A673 (cell line): ENCODE results near the gene RSPRY1. TPM values are rescaled to one million over a fixed set of nuclear protein-coding genes. Genes with fewer than 3 reads are reported as not detected.

Experiments used
- BruUV-seq: library from RNA; stranded (reverse); fragments of 400-500 nt; replicated peaks from 2 replicates; lab custom pipeline; 2021; lab: Mats Ljungman, UMichigan
- CTCF ChIA-PET: fragments of 300-600 bp; sonication (Branson Sonifier 250); formaldehyde crosslinking; loops from one replicate; lab custom pipeline; 2022; ENCODE audit warnings: antibody characterized with exemption; lab: Charles Lee
- POLR2A ChIA-PET: fragments of 300-600 bp; sonication (Branson Sonifier 250); formaldehyde crosslinking; loops from one replicate; lab custom pipeline; 2022; ENCODE audit warnings: antibody characterized with exemption; ENCODE audit not compliant: low non-redundant PET; lab: Charles Lee
- DNase-seq: peaks from one replicate; pipeline ENCODE4 v3.0.0-alpha.2; 2015; ENCODE audit warnings: low spot score
- H3K27ac ChIP-seq: fragments of 200-600 bp; sonication (generic); 2 replicates; pipeline ENCODE4 v1.5.1; 2016; ENCODE audit warnings: mixed run types, low read depth, mild to moderate bottlenecking, mixed read lengths, antibody characterized with exemption, low read length; ENCODE audit not compliant: poor library complexity, severe bottlenecking
- H3K27me3 ChIP-seq: fragments of 200-600 bp; sonication (generic); replicated peaks from 2 replicates; pipeline ENCODE4 v1.6.1; 2017; ENCODE audit warnings: mixed run types, low read depth, mild to moderate bottlenecking, mixed read lengths, antibody characterized with exemption, low read length; ENCODE audit not compliant: insufficient read depth, poor library complexity
- H3K36me3 ChIP-seq: fragments of 200-600 bp; sonication (generic); 2 replicates; pipeline ENCODE4 v1.6.1; 2016; ENCODE audit warnings: mixed run types, mild to moderate bottlenecking, mixed read lengths, antibody characterized with exemption, low read length; ENCODE audit not compliant: insufficient read depth, poor library complexity, severe bottlenecking
- H3K4me1 ChIP-seq: fragments of 200-600 bp; sonication (generic); 2 replicates; pipeline ENCODE4 v1.6.1; 2017; ENCODE audit warnings: mixed run types, mild to moderate bottlenecking, mixed read lengths, antibody characterized with exemption, low read length; ENCODE audit not compliant: insufficient read depth, poor library complexity, severe bottlenecking
- H3K4me3 ChIP-seq: fragments of 200-600 bp; sonication (generic); 2 replicates; pipeline ENCODE4 v1.5.1; 2016; ENCODE audit warnings: low read depth, mixed run types, mild to moderate bottlenecking, mixed read lengths, low read length; ENCODE audit not compliant: poor library complexity, severe bottlenecking
- H3K9me3 ChIP-seq: fragments of 200-600 bp; sonication (generic); 2 replicates; pipeline ENCODE4 v1.6.1; 2016; ENCODE audit warnings: mixed run types, low read depth, mild to moderate bottlenecking, mixed read lengths, antibody characterized with exemption, low read length; ENCODE audit not compliant: poor library complexity, severe bottlenecking
- EZH2 ChIP-seq: fragments of 200-600 bp; sonication (generic); IDR thresholded peaks from 2 replicates; pipeline ENCODE4 v1.6.1; 2017; ENCODE audit warnings: borderline replicate concordance, low read depth, mild to moderate bottlenecking, mixed read lengths, antibody characterized with exemption, low read length; ENCODE audit not compliant: poor library complexity, severe bottlenecking
- intact Hi-C: fragments of 100-400 bp; cut with micrococcal nuclease; formaldehyde crosslinking; loops from one replicate; pipeline ENCODE4 v1.10.0; 2022; ENCODE audit not compliant: unreplicated experiment
- total RNA-seq: library from RNA; stranded (reverse); gene quantifications from 2 replicates; pipeline ENCODE4 v1.2.3, GENCODE V29; 2021
- TF ChIP-seq, protein P1 (sequence below): fragments of 300-800, 200-600 bp; sonication (generic); conservative IDR thresholded peaks from 2 replicates; pipeline ENCODE4 v1.5.1; 2017; ENCODE audit warnings: low read depth, mild to moderate bottlenecking, antibody characterized with exemption, low read length, moderate library complexity, mixed read lengths

RSPRY1 gene
- total RNA-seq, 1 experiment from 2014 or later = 45.6 TPM

DNA sequence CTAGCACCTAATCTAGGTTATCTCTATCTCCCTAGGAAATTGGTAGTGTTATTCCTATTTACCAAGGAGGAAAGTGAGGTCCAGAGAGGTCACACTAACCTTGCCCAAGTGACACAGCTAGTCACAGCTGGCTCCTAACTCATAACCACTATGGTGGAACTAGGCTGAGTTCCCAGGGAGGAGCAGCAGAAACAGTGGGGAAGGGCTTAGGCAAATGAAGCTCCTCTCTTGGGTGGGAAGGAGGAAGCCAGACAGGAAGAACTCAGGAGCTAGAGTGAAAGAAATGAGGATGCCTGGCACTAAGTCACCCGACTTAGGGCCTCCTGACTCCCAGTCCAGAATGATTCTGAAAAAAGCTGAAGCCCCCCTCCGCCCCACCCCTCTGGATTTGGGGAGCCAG is 34.8 kb upstream of the RSPRY1 start:
- no TSS peak for BruUV-seq
- no peaks in the 10 kb centered on the region for H3K9me3 ChIP-seq
- CTCF ChIA-PET = interaction anchor here (1.2 kb wide), 1 partner anchor 59 kb away, joined by 4 read pairs; the partner anchor contains the start of gene CPNE2
- no peak overlapping the region for H3K4me3 ChIP-seq
- peak overlapping the region; percentile 72 for H3K27ac ChIP-seq
- DNase-seq = peak; percentile 60
- H3K36me3 ChIP-seq = peaks cover 38% of the 10 kb centered on the region
- H3K27me3 ChIP-seq = no peaks in the 10 kb centered on the region
- intact Hi-C loops = no loop called here
- POLR2A ChIA-PET = no interaction called here
- TF ChIP-seq EZH2 = no peak
- TF ChIP-seq, protein P1, sequence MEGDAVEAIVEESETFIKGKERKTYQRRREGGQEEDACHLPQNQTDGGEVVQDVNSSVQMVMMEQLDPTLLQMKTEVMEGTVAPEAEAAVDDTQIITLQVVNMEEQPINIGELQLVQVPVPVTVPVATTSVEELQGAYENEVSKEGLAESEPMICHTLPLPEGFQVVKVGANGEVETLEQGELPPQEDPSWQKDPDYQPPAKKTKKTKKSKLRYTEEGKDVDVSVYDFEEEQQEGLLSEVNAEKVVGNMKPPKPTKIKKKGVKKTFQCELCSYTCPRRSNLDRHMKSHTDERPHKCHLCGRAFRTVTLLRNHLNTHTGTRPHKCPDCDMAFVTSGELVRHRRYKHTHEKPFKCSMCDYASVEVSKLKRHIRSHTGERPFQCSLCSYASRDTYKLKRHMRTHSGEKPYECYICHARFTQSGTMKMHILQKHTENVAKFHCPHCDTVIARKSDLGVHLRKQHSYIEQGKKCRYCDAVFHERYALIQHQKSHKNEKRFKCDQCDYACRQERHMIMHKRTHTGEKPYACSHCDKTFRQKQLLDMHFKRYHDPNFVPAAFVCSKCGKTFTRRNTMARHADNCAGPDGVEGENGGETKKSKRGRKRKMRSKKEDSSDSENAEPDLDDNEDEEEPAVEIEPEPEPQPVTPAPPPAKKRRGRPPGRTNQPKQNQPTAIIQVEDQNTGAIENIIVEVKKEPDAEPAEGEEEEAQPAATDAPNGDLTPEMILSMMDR = no peak
- H3K4me1 ChIP-seq = peaks cover 61% of the 10 kb centered on the region

DNA sequence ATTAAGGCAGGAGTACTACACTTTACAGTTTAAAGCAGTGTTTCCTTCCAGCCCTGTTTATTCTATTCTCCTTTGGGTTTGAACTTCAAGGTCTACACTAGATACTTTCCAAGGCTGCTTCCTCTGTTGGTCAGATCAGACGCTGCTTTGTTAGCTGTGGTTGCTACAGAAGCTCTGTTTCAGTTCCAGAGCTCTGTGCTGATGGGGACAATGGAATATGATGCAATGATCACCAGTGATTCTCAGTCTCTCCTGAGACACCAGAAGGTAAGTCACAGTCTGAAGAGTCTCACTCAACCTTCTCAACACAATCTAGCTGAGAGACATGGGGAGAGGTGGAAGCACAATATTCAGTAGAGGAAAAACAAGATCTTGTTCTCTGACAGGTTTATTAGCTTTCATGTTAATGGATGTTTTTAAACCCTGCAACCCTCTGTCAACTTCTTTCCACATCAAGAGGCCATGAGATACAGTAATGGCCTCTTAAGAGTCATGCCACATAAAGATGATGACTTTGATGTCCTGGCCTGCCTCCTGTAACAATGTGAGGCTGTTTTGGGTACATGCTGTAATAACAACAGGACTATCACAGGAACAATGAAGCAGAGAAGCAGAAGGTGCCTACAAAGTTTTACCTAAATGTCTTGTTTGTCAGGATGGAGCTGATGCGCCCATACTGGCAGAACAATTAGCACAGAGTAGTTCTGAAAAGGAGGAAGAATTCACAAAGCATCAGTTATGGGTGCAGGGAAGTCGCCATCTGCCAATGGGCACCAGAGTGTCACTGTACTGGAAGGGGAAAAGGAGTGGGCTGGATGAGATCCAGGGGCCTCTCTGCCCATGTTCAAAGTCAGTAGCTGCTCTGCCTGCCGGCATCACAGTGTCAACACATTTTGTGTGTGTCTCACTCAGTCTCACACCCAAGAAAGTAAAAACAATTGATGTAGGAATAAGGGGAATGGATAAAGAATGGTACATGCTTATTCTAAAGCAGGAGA is 33.7 kb upstream of the RSPRY1 start:
- ChIA-PET CTCF (interaction anchor here (1.2 kb wide), 1 partner anchor 60 kb away, joined by 4 read pairs; the partner anchor contains the start of gene CPNE2), POLR2A (no interaction called here)
- Histone ChIP-seq H3K4me1 (peaks cover 51% of the 10 kb centered on the region), H3K4me3 (no peak overlapping the region), H3K27me3 (no peaks in the 10 kb centered on the region), H3K9me3 (no peaks in the 10 kb centered on the region), H3K36me3 (peaks cover 43% of the 10 kb centered on the region), H3K27ac (peak overlapping the region; percentile 72)
- no peak for TF ChIP-seq EZH2
- TF ChIP-seq, protein P1 = no peak
- intact Hi-C loops = no loop called here
- no peak for DNase-seq
- no TSS peak for BruUV-seq

DNA sequence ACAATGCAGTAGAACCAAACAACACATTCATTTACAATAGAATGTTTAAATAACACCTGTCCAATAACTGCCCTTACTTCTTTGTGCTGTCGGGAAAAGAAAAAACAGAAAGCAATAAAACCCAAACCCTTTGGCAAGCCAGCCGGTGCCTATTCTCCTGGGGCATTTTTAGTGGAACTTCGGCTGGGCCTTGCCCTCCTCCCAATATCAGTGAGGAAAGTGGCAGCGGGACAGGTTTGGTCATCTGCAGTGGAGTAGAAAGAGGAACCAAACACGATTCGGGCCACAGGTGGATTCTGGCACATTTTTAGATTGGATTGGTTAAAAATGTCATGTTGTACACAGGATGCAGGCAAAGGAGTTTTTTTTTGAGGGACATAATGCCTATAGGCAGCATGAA is 32.3 kb upstream of the RSPRY1 start:
- H3K9me3 ChIP-seq = no peaks in the 10 kb centered on the region
- TSS peak; percentile 82 for BruUV-seq
- CTCF ChIA-PET = no interaction called here
- DNase-seq = no peak
- TF ChIP-seq, protein P1 = no peak
- no peak for TF ChIP-seq EZH2
- peaks cover 36% of the 10 kb centered on the region for H3K4me1 ChIP-seq
- H3K27me3 ChIP-seq = no peaks in the 10 kb centered on the region
- POLR2A ChIA-PET = no interaction called here
- H3K36me3 ChIP-seq = peaks cover 54% of the 10 kb centered on the region
- H3K4me3 ChIP-seq = no peak overlapping the region
- H3K27ac ChIP-seq = no peak overlapping the region
- intact Hi-C loops = no loop called here
